ENCODE data around the gene ANXA6. TPM values are rescaled to one million over a fixed set of nuclear protein-coding genes. Genes with fewer than 3 reads are reported as not detected.

Gene ANXA6
- total and polyA plus RNA-seq, 2 of the 4 experiments (the other 2 are of a cell fraction): 355 to 610 TPM

- BruUV-seq (replicated peaks): no TSS peak
- dilution Hi-C loops (cut with HindIII; ENCODE audit: low sequenced_read_pairs, unreplicated experiment): no loop called here
- no peak for TF ChIP-seq MXI1 (IDR thresholded peaks at IDR 0.05; ENCODE audit: borderline replicate concordance, low read depth, low read length)
- TF ChIP-seq CHD1 (IDR thresholded peaks at IDR 0.05; ENCODE audit: low read depth, low read length): no peak
- TF ChIP-seq RAD21 (IDR thresholded peaks at IDR 0.05; ENCODE audit: low read length): no peak
- TF ChIP-seq BHLHE40 (IDR thresholded peaks at IDR 0.05; ENCODE audit: low read depth, low read length): no peak
- TF ChIP-seq ELK1 (IDR thresholded peaks at IDR 0.05; ENCODE audit: borderline replicate concordance, low read depth, low read length): no peak
- no peak for TF ChIP-seq RCOR1 (IDR thresholded peaks at IDR 0.05; ENCODE audit: insufficient replicate concordance, low read length)
- no peak for TF ChIP-seq NFE2L2 (IDR thresholded peaks at IDR 0.05; ENCODE audit: low read depth, low read length)
Observed at GRCh38 chr5:151181818-151182523, 24.4 kb upstream of the ANXA6 start.

More at GRCh38 chr5:151181818-151182523, 24.4 kb upstream of the ANXA6 start:
- H2BK120ac ChIP-seq (ENCODE audit: low read depth, low read length): no peak overlapping the region
- no peak for DNase-seq
- no peaks in the 10 kb centered on the region for H3K9me1 ChIP-seq (ENCODE audit: insufficient read depth, low read length)
- no peak overlapping the region for H3K18ac ChIP-seq (ENCODE audit: low read depth, low read length)
- H2BK5ac ChIP-seq (ENCODE audit: low read depth, low read length, poor library complexity, severe bottlenecking): no peak overlapping the region
- peaks cover 2% of the 10 kb centered on the region; the same call in 1 of the 2 replicates for H3K4me1 ChIP-seq (ENCODE audit: control insufficient read depth, insufficient read depth, low read length)
- no peaks in the 10 kb centered on the region for H3K79me1 ChIP-seq (ENCODE audit: low read depth in 1 of 2, low read length in 2 of 2)
- H4K8ac ChIP-seq (ENCODE audit: low read depth in 2 of 2, low read length in 2 of 2): no peak overlapping the region
- H3K9ac ChIP-seq (ENCODE audit: low read depth, low read length): no peak overlapping the region
- H3K9me3 ChIP-seq (ENCODE audit: control insufficient read depth, insufficient read depth, low read length): no peaks in the 10 kb centered on the region
- H2BK20ac ChIP-seq (ENCODE audit: low read depth, low read length): no peak overlapping the region
- peak; percentile 20; the same call in 1 of the 2 replicates for ATAC-seq (ENCODE audit: low read depth)
- H2AK9ac ChIP-seq (replicated peaks; ENCODE audit: low read depth, low read length, poor library complexity): no peak overlapping the region
- H3K4ac ChIP-seq (ENCODE audit: low read depth, low read length): no peak overlapping the region
- ChIA-PET POLR2A (ENCODE audit: unreplicated experiment) (no interaction called here), CTCF (no interaction called here)
- H3K27me3 ChIP-seq (ENCODE audit: control insufficient read depth, insufficient read depth, low read length): peaks cover 15% of the 10 kb centered on the region
- no peak overlapping the region for H4K91ac ChIP-seq (ENCODE audit: insufficient read depth, low read depth, low read length)
- no peaks in the 10 kb centered on the region for H4K20me1 ChIP-seq (ENCODE audit: insufficient read depth, low read length)
- no peak overlapping the region for H3K4me3 ChIP-seq (ENCODE audit: insufficient read depth, low read depth, low read length)
- no peak overlapping the region for H3K4me2 ChIP-seq (ENCODE audit: low read depth, low read length)
- no peak overlapping the region for H3K14ac ChIP-seq (replicated peaks; ENCODE audit: low read depth, low read length)
- H4K5ac ChIP-seq (ENCODE audit: low read depth, low read length): no peak overlapping the region
- no peak overlapping the region for H3K56ac ChIP-seq (ENCODE audit: extremely low read depth, insufficient read depth, low read length)
- WGBS, 2 experiments (ENCODE audit: extremely low coverage in 2 of 2, insufficient read length in 1 of 2): 44% methylated on average over 2 of the region's 4 CpGs; no CpG with 5 or more reads in 1 of the 2 experiments
- intact Hi-C loops (cut with micrococcal nuclease): loop anchor here (5.0 kb wide), 1 partner anchor 40 kb away; the partner anchor contains the start of gene CCDC69
- no peaks in the 10 kb centered on the region for H3K36me3 ChIP-seq (ENCODE audit: control insufficient read depth, insufficient read depth, low read length)
- no peak overlapping the region for H2AK5ac ChIP-seq (ENCODE audit: low read depth, low read length)
- in situ Hi-C loops (cut with MboI; ENCODE audit: low sequenced_read_pairs): no loop called here
- no peak overlapping the region for H2BK15ac ChIP-seq (ENCODE audit: low read depth, low read length)
- H3K23ac ChIP-seq (ENCODE audit: low read depth, low read length): no peak overlapping the region
- no peak overlapping the region for H2AFZ ChIP-seq (replicated peaks; ENCODE audit: low read length, poor library complexity)
- H3K27ac ChIP-seq (ENCODE audit: insufficient read depth, low read length): no peak overlapping the region

Data from IMR-90 (cell line).